GM21737 (cell line): Measurements from ENCODE around the gene PEAR1.

Experiments
- ATAC-seq: cut with Tn5 transposase; IDR thresholded peaks from one replicate; pipeline ENCODE4 v1.9.1; 2021; ENCODE audit warnings: mild to moderate bottlenecking, moderate library complexity; ENCODE audit not compliant: unreplicated experiment

The PEAR1 gene

GRCh38 chr1:156933136-156933535 lies 39.6 kb downstream of the PEAR1 start:
- no peak for ATAC-seq

- no peak for ATAC-seq
Measured at GRCh38 chr1:156935505-156936128, 42.1 kb downstream of the PEAR1 start.

GRCh38 chr1:156936191-156936590 lies 42.7 kb downstream of the PEAR1 start:
- no peak for ATAC-seq

GRCh38 chr1:156936721-156937220 lies 43.3 kb downstream of the PEAR1 start:
- ATAC-seq = no peak

- ATAC-seq = no peak
Measured at GRCh38 chr1:156937883-156938282, 44.4 kb downstream of the PEAR1 start.

GRCh38 chr1:156938813-156939212 lies 45.3 kb downstream of the PEAR1 start:
- no peak for ATAC-seq

- no peak for ATAC-seq
Measured at GRCh38 chr1:156939786-156940334, 46.3 kb downstream of the PEAR1 start.

- no peak for ATAC-seq
Measured at GRCh38 chr1:156941675-156942074, 48.2 kb downstream of the PEAR1 start.

- no peak for ATAC-seq
Measured at GRCh38 chr1:156942176-156942575, 48.7 kb downstream of the PEAR1 start.

GRCh38 chr1:156942576-156942975 lies 49.1 kb downstream of the PEAR1 start:
- no peak for ATAC-seq

- ATAC-seq = no peak
Measured at GRCh38 chr1:156943756-156944155, 50.2 kb downstream of the PEAR1 start.

GRCh38 chr1:156944268-156944667 lies 50.8 kb downstream of the PEAR1 start:
- no peak for ATAC-seq

- ATAC-seq = no peak
Measured at GRCh38 chr1:156944848-156945247, 51.3 kb downstream of the PEAR1 start.

GRCh38 chr1:156945881-156946661 lies 52.6 kb downstream of the PEAR1 start:
- ATAC-seq = no peak

GRCh38 chr1:156947127-156947526 lies 53.6 kb downstream of the PEAR1 start:
- no peak for ATAC-seq

GRCh38 chr1:156947818-156948525 lies 54.5 kb downstream of the PEAR1 start:
- ATAC-seq = no peak

- ATAC-seq = no peak
Measured at GRCh38 chr1:156948708-156949107, 55.2 kb downstream of the PEAR1 start.

GRCh38 chr1:156949127-156949526 lies 55.6 kb downstream of the PEAR1 start:
- no peak for ATAC-seq

- no peak for ATAC-seq
Measured at GRCh38 chr1:156951371-156951770, 57.9 kb downstream of the PEAR1 start.

GRCh38 chr1:156953571-156953970 lies 60.1 kb downstream of the PEAR1 start:
- ATAC-seq = no peak

GRCh38 chr1:156956333-156956732 lies 62.8 kb downstream of the PEAR1 start:
- ATAC-seq = no peak
